GM12878 (cell line): ENCODE results near the gene SPTAN1. TPM values are rescaled to one million over a fixed set of nuclear protein-coding genes. Genes with fewer than 3 reads are reported as not detected.

ENCODE experiments used
- ATAC-seq: fragments of 200-7000 bp; cut with Tn5 transposase; 3 replicates; pipeline ENCODE4 v1.9.1; 2020; ENCODE audit warnings: mild to moderate bottlenecking, moderate library complexity
- BruUV-seq: library from RNA; stranded (reverse); fragments of 400-500 nt; replicated peaks from 2 replicates; lab custom pipeline; 2021; lab: Mats Ljungman, UMichigan
- CTCF ChIA-PET: fragments of 300-600 bp; sonication (Branson Sonifier 250); formaldehyde crosslinking; extraction: SDS; loops from one replicate; lab custom pipeline; 2021; ENCODE audit warnings: inconsistent platforms; lab: Yijun Ruan, JAX
- POLR2A ChIA-PET: fragments of 350-600 bp; formaldehyde crosslinking; extraction: SDS; loops from one replicate; lab custom pipeline; 2021; ENCODE audit warnings: inconsistent platforms; lab: Charles Lee
- RAD21 ChIA-PET: fragments of 300-600 bp; sonication (Branson Sonifier 250); formaldehyde crosslinking; loops from one replicate; lab custom pipeline; 2023; ENCODE audit warnings: antibody characterized with exemption; ENCODE audit not compliant: unreplicated experiment; lab: Charles Lee
- SMC1A ChIA-PET: fragments of 300-600 bp; sonication (Branson Sonifier 250); formaldehyde crosslinking; loops from one replicate; lab custom pipeline; 2023; ENCODE audit not compliant: unreplicated experiment, uncharacterized antibody; lab: Charles Lee
- DNase-seq: peaks from one replicate; pipeline ENCODE4 v3.0.0-alpha.2; 2011; ENCODE audit warnings: low read depth, low spot score
- FAIRE-seq: peaks from 3 replicates; lab custom pipeline; 2011; peaks lifted over from hg19 to GRCh38; lab: Jason Lieb, UNC
- H2AFZ ChIP-seq: 2 replicates; pipeline ENCODE4 v1.6.0; 2011; ENCODE audit warnings: low read depth, low read length, control low read depth; ENCODE audit not compliant: control insufficient read depth
- H3K27ac ChIP-seq: 2 replicates; pipeline ENCODE4 v1.5.1; 2011; ENCODE audit warnings: control low read depth; ENCODE audit not compliant: control insufficient read depth, insufficient read depth
- H3K27me3 ChIP-seq, 2 experiments: replicated peaks in 1 of 2; 2 replicates each; pipeline versions ENCODE4 v1.6.0 to v1.6.1; 2011; ENCODE audit warnings: low read length in 1 of 2; ENCODE audit not compliant: control insufficient read depth in 2 of 2, insufficient read depth in 2 of 2
- H3K36me3 ChIP-seq, 2 experiments: 2 replicates each; pipeline ENCODE4 v1.5.1; 2011; ENCODE audit warnings: low read length in 1 of 2; ENCODE audit not compliant: control insufficient read depth in 2 of 2, insufficient read depth in 2 of 2
- H3K4me1 ChIP-seq: 2 replicates; pipeline ENCODE4 v1.6.1; 2011; ENCODE audit warnings: mild to moderate bottlenecking, low read length, moderate library complexity, mixed read lengths; ENCODE audit not compliant: control insufficient read depth, insufficient read depth
- H3K4me2 ChIP-seq: 2 replicates; pipeline ENCODE4 v1.6.0; 2011; ENCODE audit warnings: control low read depth; ENCODE audit not compliant: control insufficient read depth, insufficient read depth
- H3K4me3 ChIP-seq: fragments of 200-600 bp; sonication (generic); 2 replicates; pipeline ENCODE4 v1.5.1; 2016
- H3K79me2 ChIP-seq: 2 replicates; pipeline ENCODE4 v1.6.0; 2011; ENCODE audit warnings: low read length; ENCODE audit not compliant: control insufficient read depth, insufficient read depth
- H3K9ac ChIP-seq: 2 replicates; pipeline ENCODE4 v1.8.0; 2011; ENCODE audit warnings: low read length, control low read depth, mixed read lengths; ENCODE audit not compliant: control insufficient read depth, insufficient read depth
- H3K9me3 ChIP-seq: replicated peaks from 3 replicates; pipeline ENCODE4 v1.5.1; 2011; ENCODE audit warnings: mild to moderate bottlenecking, low read length; ENCODE audit not compliant: control insufficient read depth, insufficient read depth
- H4K20me1 ChIP-seq: 2 replicates; pipeline ENCODE4 v1.6.0; 2011; ENCODE audit not compliant: control insufficient read depth, insufficient read depth
- BCL11A ChIP-seq: IDR thresholded peaks from 2 replicates; pipeline ENCODE4 v1.6.1; 2011; ENCODE audit warnings: low read depth, low read length
- CBX5 ChIP-seq: sonication (generic); IDR thresholded peaks from 2 replicates; pipeline ENCODE4 v1.6.1; 2016; ENCODE audit warnings: low read depth, moderate library complexity, mild to moderate bottlenecking, inconsistent platforms
- E2F4 ChIP-seq: IDR thresholded peaks from 2 replicates; pipeline ENCODE4 v1.6.1; 2012; ENCODE audit warnings: low read depth, low read length, improper control_type of control experiment
- EP300 ChIP-seq, 2 experiments: fragments of 150-350 bp in 1 of 2; IDR thresholded peaks; 2 replicates each; pipeline ENCODE4 v1.6.1; 2011 to 2012; ENCODE audit warnings: low read depth in 2 of 2, low read length in 2 of 2, borderline replicate concordance in 1 of 2, improper control_type of control experiment in 1 of 2, inconsistent platforms in 1 of 2; ENCODE audit not compliant: control insufficient read depth in 1 of 2
- ESRRA ChIP-seq: IDR thresholded peaks from 2 replicates; pipeline ENCODE4 v1.6.1; 2012; ENCODE audit warnings: mild to moderate bottlenecking, low read length, improper control_type of control experiment
- FOS ChIP-seq: IDR thresholded peaks from 3 replicates; pipeline ENCODE4 v1.6.1; 2011; ENCODE audit warnings: borderline replicate concordance; ENCODE audit not compliant: insufficient read length; ENCODE audit errors: extremely low read depth
- IRF3 ChIP-seq: fragments of 450-650 bp; IDR thresholded peaks from 2 replicates; pipeline ENCODE4 v1.6.1; 2014; ENCODE audit warnings: mild to moderate bottlenecking
- IRF4 ChIP-seq: IDR thresholded peaks from 2 replicates; pipeline ENCODE4 v1.6.1; 2011; ENCODE audit warnings: low read depth, low read length
- RAD51 ChIP-seq: fragments of 450-650 bp; IDR thresholded peaks from 2 replicates; pipeline ENCODE4 v1.6.1; 2016; ENCODE audit warnings: moderate library complexity, mild to moderate bottlenecking, inconsistent platforms
- ZBTB33 ChIP-seq: fragments of 450-650 bp; IDR thresholded peaks from 2 replicates; pipeline ENCODE4 v1.6.1; 2017; ENCODE audit warnings: mild to moderate bottlenecking
- ZBTB4 ChIP-seq: fragments of 450-650 bp; formaldehyde crosslinking; IDR thresholded peaks from 2 replicates; pipeline ENCODE4 v1.4.0; 2022; ENCODE audit warnings: mild to moderate bottlenecking, moderate library complexity
- ZNF622 ChIP-seq: fragments of 450-650 bp; IDR thresholded peaks from 2 replicates; pipeline ENCODE4 v1.6.1; 2017; ENCODE audit warnings: mild to moderate bottlenecking, inconsistent platforms
- WGBS: methylation state at CpG from one replicate; pipeline ENCODE4 v1.1.6; 2016; ENCODE audit warnings: low lambda C conversion rate; ENCODE audit not compliant: insufficient replicate concordance, insufficient coverage; ENCODE audit errors: missing lambda C conversion rate; 5-methylcytosine and 5-hydroxymethylcytosine counted together
- in situ Hi-C: fragments of 300-500 bp; cut with MboI; formaldehyde crosslinking; loops from 9 replicates; pipeline ENCODE4 v1.14.3; 2018; ENCODE audit warnings: mixed read lengths
- intact Hi-C: fragments of 100-400 bp; cut with micrococcal nuclease; formaldehyde crosslinking; loops from one replicate; pipeline ENCODE4 v1.14.2; 2022; ENCODE audit not compliant: unreplicated experiment
- polyA plus RNA-seq, 11 experiments: library from polyadenylated mRNA; depleted of rRNA in 4 of 11; unstranded in 6 of 11; stranded (reverse) in 5 of 11; fragments of >200 nt; fragmentation: Nextera tagmentation in 4 of 11; fragmentation: Illumina TruSeq in 1 of 11; extraction: Ambion mirVana in 4 of 11; extraction: Trizol in 1 of 11; gene quantifications; 1 replicate in 1 of 11; 2 replicates in 10 of 11; pipeline versions ENCODE4 v1.2.1 to v1.2.3, GENCODE V29; 2011 to 2016; ENCODE audit warnings: inconsistent platforms in 2 of 11, missing spikeins in 2 of 11, low read depth in 1 of 11
- total RNA-seq, 4 experiments: library from RNA; depleted of rRNA in 3 of 4; stranded (reverse); fragments of >200 nt in 3 of 4; fragmentation: Illumina TruSeq in 1 of 4; extraction: Trizol in 1 of 4; gene quantifications; 2 replicates each; pipeline versions ENCODE4 v1.2.1 to v1.2.3, GENCODE V29; 2013 to 2021

The SPTAN1 gene
- total and polyA plus RNA-seq, 10 of the 15 experiments (the other 5 are each of a cell fraction or from before 2014, with no cell fraction given): 18.7 to 156 (median 73.6) TPM

DNA sequence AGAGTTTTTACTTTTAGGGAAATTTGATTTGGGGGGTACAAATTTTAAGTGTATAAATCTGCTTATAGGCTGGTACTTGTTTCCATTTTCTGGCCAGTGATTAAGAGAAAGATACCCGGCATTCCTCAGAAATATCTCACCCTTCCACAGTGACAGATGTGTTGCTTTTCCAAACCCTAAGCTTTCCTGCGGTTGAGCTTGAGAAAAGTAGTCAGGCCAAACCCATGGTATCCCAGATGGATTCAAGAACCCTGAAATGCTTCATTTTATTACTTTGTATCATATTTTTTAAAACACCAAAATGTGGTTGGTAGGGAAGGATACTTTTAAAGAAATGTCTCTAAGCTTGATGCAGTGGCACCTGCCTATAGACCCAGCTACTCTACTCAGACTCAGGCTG, 23.5 kb downstream of the SPTAN1 start:
- CTCF ChIA-PET: no interaction called here
- SMC1A ChIA-PET: interaction anchor here (1.2 kb wide), 1 partner anchor 14 kb away, joined by 4 read pairs; no protein-coding TSS in a partner anchor

More for the DNA sequence above, 23.5 kb downstream of the SPTAN1 start:
- intact Hi-C loops (no loop called here), in situ Hi-C loops (no loop called here)
- H2AFZ ChIP-seq: no peak overlapping the region
- H4K20me1 ChIP-seq: no peaks in the 10 kb centered on the region
- POLR2A ChIA-PET: no interaction called here
- no peak overlapping the region for H3K9ac ChIP-seq
- no TSS peak for BruUV-seq
- no peak overlapping the region for H3K27ac ChIP-seq
- H3K4me1 ChIP-seq: no peaks in the 10 kb centered on the region
- no peaks in the 10 kb centered on the region for H3K79me2 ChIP-seq
- no peaks in the 10 kb centered on the region for H3K27me3 ChIP-seq
- no peak for DNase-seq
- WGBS: 96% methylated on average over 2 of the region's 2 CpGs
- FAIRE-seq: no peak
- H3K9me3 ChIP-seq: no peaks in the 10 kb centered on the region
- H3K4me2 ChIP-seq: no peak overlapping the region
- H3K4me3 ChIP-seq: no peak overlapping the region
- RAD21 ChIA-PET: no interaction called here
- H3K36me3 ChIP-seq: peaks cover 18 to 32% of the 10 kb centered on the region in 2 experiments
- ATAC-seq: no peak
- TF ChIP-seq IRF3 (no peak), ESRRA (no peak), ZBTB33 (no peak), ZNF622 (no peak), RAD51 (no peak), CBX5 (no peak), E2F4 (no peak), FOS (no peak), BCL11A (no peak), IRF4 (no peak), EP300 (IDR thresholded peaks at IDR 0.05; ENCODE audit: borderline replicate concordance in 1 of 2, control insufficient read depth in 1 of 2, low read depth in 2 of 2, low read length in 2 of 2) (no peak), ZBTB4 (CRISPR knock-in tag) (no peak)
